Stimulated activated naive CD8-positive, alpha-beta T cell treated with anti-CD3 and anti-CD28 coated beads, Interleukin-15, Interleukin-2, amounts not matched to agents 100 ng/mL and 50 ng/mL, for 24 hours (primary cell): ENCODE results near the gene DICER1.
"Not testable (repeated sequence)": the region's sequence is repeated elsewhere in the genome, so short reads cannot be mapped to it uniquely, and the experiment has no call there.

Experiments used
- H3K27ac Mint-ChIP-seq: one replicate; pipeline ENCODE4 v1.8.0; 2021; ENCODE audit warnings: mild to moderate bottlenecking, mixed read lengths
- H3K27me3 Mint-ChIP-seq: one replicate; pipeline ENCODE4 v1.8.0; 2021; ENCODE audit warnings: mixed read lengths
- H3K36me3 Mint-ChIP-seq: one replicate; pipeline ENCODE4 v1.8.0; 2021; ENCODE audit warnings: low read depth, mixed read lengths
- H3K4me1 Mint-ChIP-seq: one replicate; pipeline ENCODE4 v1.8.0; 2021; ENCODE audit warnings: low read depth, mixed read lengths
- H3K4me3 Mint-ChIP-seq: one replicate; pipeline ENCODE4 v1.8.0; 2021; ENCODE audit warnings: mild to moderate bottlenecking, mixed read lengths
- H3K9me3 Mint-ChIP-seq: one replicate; pipeline ENCODE4 v1.8.0; 2021; ENCODE audit warnings: mixed read lengths

Gene DICER1, protein sequence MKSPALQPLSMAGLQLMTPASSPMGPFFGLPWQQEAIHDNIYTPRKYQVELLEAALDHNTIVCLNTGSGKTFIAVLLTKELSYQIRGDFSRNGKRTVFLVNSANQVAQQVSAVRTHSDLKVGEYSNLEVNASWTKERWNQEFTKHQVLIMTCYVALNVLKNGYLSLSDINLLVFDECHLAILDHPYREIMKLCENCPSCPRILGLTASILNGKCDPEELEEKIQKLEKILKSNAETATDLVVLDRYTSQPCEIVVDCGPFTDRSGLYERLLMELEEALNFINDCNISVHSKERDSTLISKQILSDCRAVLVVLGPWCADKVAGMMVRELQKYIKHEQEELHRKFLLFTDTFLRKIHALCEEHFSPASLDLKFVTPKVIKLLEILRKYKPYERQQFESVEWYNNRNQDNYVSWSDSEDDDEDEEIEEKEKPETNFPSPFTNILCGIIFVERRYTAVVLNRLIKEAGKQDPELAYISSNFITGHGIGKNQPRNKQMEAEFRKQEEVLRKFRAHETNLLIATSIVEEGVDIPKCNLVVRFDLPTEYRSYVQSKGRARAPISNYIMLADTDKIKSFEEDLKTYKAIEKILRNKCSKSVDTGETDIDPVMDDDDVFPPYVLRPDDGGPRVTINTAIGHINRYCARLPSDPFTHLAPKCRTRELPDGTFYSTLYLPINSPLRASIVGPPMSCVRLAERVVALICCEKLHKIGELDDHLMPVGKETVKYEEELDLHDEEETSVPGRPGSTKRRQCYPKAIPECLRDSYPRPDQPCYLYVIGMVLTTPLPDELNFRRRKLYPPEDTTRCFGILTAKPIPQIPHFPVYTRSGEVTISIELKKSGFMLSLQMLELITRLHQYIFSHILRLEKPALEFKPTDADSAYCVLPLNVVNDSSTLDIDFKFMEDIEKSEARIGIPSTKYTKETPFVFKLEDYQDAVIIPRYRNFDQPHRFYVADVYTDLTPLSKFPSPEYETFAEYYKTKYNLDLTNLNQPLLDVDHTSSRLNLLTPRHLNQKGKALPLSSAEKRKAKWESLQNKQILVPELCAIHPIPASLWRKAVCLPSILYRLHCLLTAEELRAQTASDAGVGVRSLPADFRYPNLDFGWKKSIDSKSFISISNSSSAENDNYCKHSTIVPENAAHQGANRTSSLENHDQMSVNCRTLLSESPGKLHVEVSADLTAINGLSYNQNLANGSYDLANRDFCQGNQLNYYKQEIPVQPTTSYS (N-terminal part only)

GRCh38 chr14:95157327-95158189 is at the start of gene DICER1:
Gene DICER1 (minus strand): TSS chr14:95157529. CDS start chr14:95133458, 24,071 bp downstream.
- H3K36me3 Mint-ChIP-seq: peaks cover 17% of the 10 kb centered on the region
- H3K4me3 Mint-ChIP-seq: peak within 1 kb of the TSS; percentile 94
- H3K27me3 Mint-ChIP-seq: no peaks in the 10 kb centered on the region
- H3K9me3 Mint-ChIP-seq: no peaks in the 10 kb centered on the region
- H3K4me1 Mint-ChIP-seq: peaks cover 41% of the 10 kb centered on the region
- peak within 1 kb of the TSS; percentile 98 for H3K27ac Mint-ChIP-seq

- H3K36me3 Mint-ChIP-seq: no peaks in the 10 kb centered on the region
- H3K4me1 Mint-ChIP-seq: no peaks in the 10 kb centered on the region
- H3K27ac Mint-ChIP-seq: no peak overlapping the region
These were observed 49.2 kb upstream of the DICER1 start for GRCh38 chr14:95206534-95206933.

DNA sequence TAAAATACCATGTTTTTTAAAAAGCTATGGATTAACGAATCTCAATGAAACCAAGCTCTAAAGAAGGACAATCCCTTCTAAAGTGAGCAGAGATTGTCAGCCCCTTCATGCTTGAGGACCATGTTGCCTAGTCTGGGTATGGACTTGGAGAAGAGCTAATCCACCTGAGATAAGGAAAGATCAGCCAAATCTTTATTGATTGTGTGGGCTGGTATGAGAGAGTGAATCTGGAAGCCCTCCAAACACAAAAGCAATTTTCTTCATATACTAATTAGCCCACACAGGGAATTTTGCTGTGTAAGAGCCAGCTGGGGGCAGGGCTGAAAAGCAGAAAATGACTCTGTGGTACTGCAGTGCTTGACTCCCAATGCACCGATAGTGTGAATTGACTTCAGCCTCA is 47.4 kb upstream of the DICER1 start:
- Mint-ChIP-seq H3K27me3 (no peaks in the 10 kb centered on the region), H3K4me3 (no peak overlapping the region), H3K27ac (no peak overlapping the region), H3K36me3 (no peaks in the 10 kb centered on the region), H3K4me1 (no peaks in the 10 kb centered on the region), H3K9me3 (no peaks in the 10 kb centered on the region)

More at GRCh38 chr14:95206534-95206933, 49.2 kb upstream of the DICER1 start:
- Mint-ChIP-seq H3K9me3 (no peaks in the 10 kb centered on the region), H3K4me3 (no peak overlapping the region), H3K27me3 (no peaks in the 10 kb centered on the region)

DNA sequence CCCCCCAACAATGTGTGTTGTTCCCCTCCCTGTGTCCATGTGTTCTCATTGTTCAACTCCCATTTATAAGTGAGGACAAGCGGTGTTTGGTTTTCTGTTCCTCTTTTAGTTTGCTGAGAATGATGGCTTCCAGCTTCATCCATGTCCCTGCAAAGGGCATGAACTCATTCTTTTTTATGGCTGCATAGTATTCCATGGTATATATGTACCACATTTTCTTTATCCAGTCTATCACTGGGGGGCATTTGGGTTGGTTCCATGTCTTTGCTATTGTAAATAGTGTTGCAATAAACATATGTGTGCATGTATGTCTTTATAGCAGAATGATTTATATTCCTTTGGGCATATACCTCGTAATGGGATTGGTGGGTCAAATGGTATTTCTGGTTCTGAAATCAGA is 44.4 kb upstream of the DICER1 start:
- not testable (repeated sequence) for H3K27ac Mint-ChIP-seq, H3K4me3 Mint-ChIP-seq, H3K9me3 Mint-ChIP-seq, H3K4me1 Mint-ChIP-seq, H3K27me3 Mint-ChIP-seq, H3K36me3 Mint-ChIP-seq

GRCh38 chr14:95200404-95200803 is 43.1 kb upstream of the DICER1 start:
- no peaks in the 10 kb centered on the region for H3K27me3 Mint-ChIP-seq
- peaks cover 3% of the 10 kb centered on the region for H3K4me1 Mint-ChIP-seq
- H3K36me3 Mint-ChIP-seq: no peaks in the 10 kb centered on the region
- H3K9me3 Mint-ChIP-seq: no peaks in the 10 kb centered on the region
- H3K27ac Mint-ChIP-seq: no peak overlapping the region
- H3K4me3 Mint-ChIP-seq: no peak overlapping the region

- Mint-ChIP-seq H3K36me3 (no peaks in the 10 kb centered on the region), H3K27ac (no peak overlapping the region), H3K4me1 (peaks cover 3% of the 10 kb centered on the region), H3K27me3 (no peaks in the 10 kb centered on the region), H3K9me3 (no peaks in the 10 kb centered on the region), H3K4me3 (no peak overlapping the region)
These were observed 42.1 kb upstream of the DICER1 start for GRCh38 chr14:95199298-95199983.

- Mint-ChIP-seq H3K27ac (no peak overlapping the region), H3K9me3 (no peaks in the 10 kb centered on the region), H3K27me3 (no peaks in the 10 kb centered on the region), H3K36me3 (no peaks in the 10 kb centered on the region), H3K4me1 (peaks cover 3% of the 10 kb centered on the region), H3K4me3 (no peak overlapping the region)
These were observed 41.0 kb upstream of the DICER1 start for GRCh38 chr14:95198320-95198719.

- peaks cover 3% of the 10 kb centered on the region for H3K4me1 Mint-ChIP-seq
- no peak overlapping the region for H3K4me3 Mint-ChIP-seq
- no peaks in the 10 kb centered on the region for H3K36me3 Mint-ChIP-seq
- H3K27ac Mint-ChIP-seq: no peak overlapping the region
- H3K9me3 Mint-ChIP-seq: no peaks in the 10 kb centered on the region
- H3K27me3 Mint-ChIP-seq: no peaks in the 10 kb centered on the region
These were observed 40.2 kb upstream of the DICER1 start for GRCh38 chr14:95197551-95197950.

GRCh38 chr14:95196826-95197545 is 39.7 kb upstream of the DICER1 start:
- peak overlapping the region; percentile 6 for H3K27ac Mint-ChIP-seq
- H3K4me3 Mint-ChIP-seq: no peak overlapping the region
- no peaks in the 10 kb centered on the region for H3K36me3 Mint-ChIP-seq
- H3K4me1 Mint-ChIP-seq: peaks cover 3% of the 10 kb centered on the region
- H3K9me3 Mint-ChIP-seq: no peaks in the 10 kb centered on the region
- no peaks in the 10 kb centered on the region for H3K27me3 Mint-ChIP-seq

- Mint-ChIP-seq H3K4me1 (peaks cover 3% of the 10 kb centered on the region), H3K27ac (no peak overlapping the region), H3K36me3 (no peaks in the 10 kb centered on the region), H3K27me3 (no peaks in the 10 kb centered on the region), H3K4me3 (no peak overlapping the region), H3K9me3 (no peaks in the 10 kb centered on the region)
These were observed 38.9 kb upstream of the DICER1 start for GRCh38 chr14:95196268-95196667.

DNA sequence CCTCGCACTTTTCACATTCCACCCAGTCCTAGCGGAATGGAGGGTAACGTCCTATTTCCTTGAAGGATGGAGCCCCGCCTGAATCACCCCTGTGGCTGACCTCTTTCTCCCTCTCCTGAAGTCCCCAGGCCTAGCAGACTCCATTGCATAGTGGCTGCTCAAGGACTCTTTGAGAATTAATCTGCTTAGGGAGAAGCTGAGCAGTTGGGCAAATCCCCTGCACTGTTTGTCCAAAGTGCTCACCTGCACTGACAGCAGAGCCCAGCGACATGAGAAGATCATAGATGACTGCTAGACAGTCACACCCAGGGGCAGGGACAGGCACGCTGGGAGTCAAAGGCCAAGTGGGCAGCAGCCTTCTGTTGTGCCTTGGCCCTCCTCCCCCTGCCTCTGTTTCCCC is 37.7 kb upstream of the DICER1 start:
- H3K4me3 Mint-ChIP-seq: no peak overlapping the region
- H3K4me1 Mint-ChIP-seq: peaks cover 3% of the 10 kb centered on the region
- H3K27me3 Mint-ChIP-seq: no peaks in the 10 kb centered on the region
- no peak overlapping the region for H3K27ac Mint-ChIP-seq
- no peaks in the 10 kb centered on the region for H3K36me3 Mint-ChIP-seq
- H3K9me3 Mint-ChIP-seq: no peaks in the 10 kb centered on the region

DNA sequence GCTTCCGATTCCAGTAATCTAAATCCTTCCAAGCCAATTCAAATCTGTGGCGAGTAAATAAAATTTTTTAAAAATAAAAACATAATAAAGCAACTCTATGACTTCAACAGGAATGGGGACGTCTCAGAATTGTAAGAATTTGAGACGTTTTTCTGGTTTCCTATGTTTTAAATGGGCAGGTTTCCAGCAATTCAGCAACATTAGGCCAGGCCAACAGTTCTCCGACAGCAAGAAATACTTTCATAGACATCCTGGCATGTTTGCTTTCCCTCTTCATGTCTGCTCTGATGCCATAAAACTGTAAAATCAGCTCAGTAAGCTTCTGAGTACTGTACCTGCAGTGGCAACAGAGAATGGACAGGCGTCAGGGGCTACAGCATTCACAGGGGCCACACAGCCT is 35.8 kb upstream of the DICER1 start:
- Mint-ChIP-seq H3K27me3 (no peaks in the 10 kb centered on the region), H3K9me3 (peaks cover 3% of the 10 kb centered on the region), H3K36me3 (no peaks in the 10 kb centered on the region), H3K27ac (no peak overlapping the region), H3K4me3 (no peak overlapping the region), H3K4me1 (peaks cover 3% of the 10 kb centered on the region)

GRCh38 chr14:95192311-95192710 is 35.0 kb upstream of the DICER1 start:
- H3K9me3 Mint-ChIP-seq: peaks cover 5% of the 10 kb centered on the region
- H3K27me3 Mint-ChIP-seq: no peaks in the 10 kb centered on the region
- H3K4me1 Mint-ChIP-seq: peaks cover 3% of the 10 kb centered on the region
- no peak overlapping the region for H3K4me3 Mint-ChIP-seq
- no peaks in the 10 kb centered on the region for H3K36me3 Mint-ChIP-seq
- H3K27ac Mint-ChIP-seq: no peak overlapping the region
